Endothelial cell of umbilical vein (primary cell): ENCODE data around the gene ZBTB7A. TPM values are rescaled to one million over a fixed set of nuclear protein-coding genes. Genes with fewer than 3 reads are reported as not detected.

ENCODE experiments used
- BruUV-seq: library from RNA; stranded (reverse); fragments of 400-500 nt; replicated peaks from 2 replicates; lab custom pipeline; 2021; lab: Mats Ljungman, UMichigan
- CTCF ChIA-PET: fragments of 300-600, 350-600 bp; sonication (Branson Sonifier 250); formaldehyde crosslinking; loops from one replicate; lab custom pipeline; 2021; ENCODE audit warnings: antibody characterized with exemption, inconsistent platforms; lab: Charles Lee
- POLR2A ChIA-PET: fragments of 300-600, 350-600 bp; sonication (Branson Sonifier 250); formaldehyde crosslinking; loops from one replicate; lab custom pipeline; 2021; ENCODE audit warnings: antibody characterized with exemption, inconsistent platforms; lab: Charles Lee
- DNase-seq: peaks from one replicate; pipeline ENCODE4 v3.0.0-alpha.2; 2011; ENCODE audit warnings: low read depth, low spot score
- FAIRE-seq: peaks from 2 replicates; lab custom pipeline; 2011; peaks lifted over from hg19 to GRCh38; lab: Jason Lieb, UNC
- H2AFZ ChIP-seq: 2 replicates; pipeline ENCODE4 v1.6.0; 2012; ENCODE audit warnings: low read depth, low read length, control low read depth, inconsistent platforms
- H3K27ac ChIP-seq: 2 replicates; pipeline ENCODE4 v1.5.1; 2011; ENCODE audit warnings: low read depth, mild to moderate bottlenecking, control low read depth, low read length, moderate library complexity; ENCODE audit not compliant: insufficient read depth
- H3K27me3 ChIP-seq, 2 experiments: 2 replicates each; pipeline versions ENCODE4 v1.6.0 to v1.6.1; 2011; ENCODE audit warnings: low read length in 2 of 2, mixed read lengths in 1 of 2; ENCODE audit not compliant: control insufficient read depth in 2 of 2, insufficient read depth in 2 of 2
- H3K36me3 ChIP-seq, 2 experiments: 2 replicates in 1 of 2; 3 replicates in 1 of 2; pipeline ENCODE4 v1.5.1; 2011; ENCODE audit warnings: low read length in 2 of 2, mild to moderate bottlenecking in 1 of 2, moderate library complexity in 1 of 2; ENCODE audit not compliant: control insufficient read depth in 2 of 2, insufficient read depth in 2 of 2; ENCODE audit errors: extremely low read depth in 1 of 2
- H3K4me1 ChIP-seq: 3 replicates; pipeline ENCODE4 v1.5.1; 2011; ENCODE audit warnings: mild to moderate bottlenecking, low read length; ENCODE audit not compliant: control insufficient read depth, insufficient read depth; ENCODE audit errors: extremely low read depth
- H3K4me2 ChIP-seq: 2 replicates; pipeline ENCODE4 v1.6.1; 2011; ENCODE audit warnings: low read length, control low read depth, mixed read lengths; ENCODE audit not compliant: insufficient read depth
- H3K4me3 ChIP-seq, 3 experiments: fragments of 200-600 bp in 1 of 3; sonication (generic), shearing (Covaris generic) in 1 of 3; replicated peaks in 1 of 3; 2 replicates each; pipeline ENCODE4 v1.5.1; 2011 to 2016; ENCODE audit warnings: control low read depth in 3 of 3, low read length in 3 of 3, mild to moderate bottlenecking in 2 of 3, inconsistent platforms in 1 of 3, low read depth in 1 of 3, moderate library complexity in 1 of 3; ENCODE audit not compliant: insufficient read depth in 1 of 3
- H3K79me2 ChIP-seq: 2 replicates; pipeline ENCODE4 v1.6.0; 2012; ENCODE audit warnings: low read length, inconsistent platforms; ENCODE audit not compliant: control insufficient read depth, insufficient read depth
- H3K9ac ChIP-seq: replicated peaks from 2 replicates; pipeline ENCODE3; 2011; ENCODE audit warnings: low read length, control low read depth; ENCODE audit not compliant: insufficient read depth; ENCODE audit errors: extremely low read depth
- H3K9me1 ChIP-seq: replicated peaks from 3 replicates; pipeline ENCODE4 v1.6.0; 2011; ENCODE audit warnings: mild to moderate bottlenecking, low read length; ENCODE audit not compliant: control insufficient read depth, insufficient read depth; ENCODE audit errors: extremely low read depth
- H3K9me3 ChIP-seq: replicated peaks from 2 replicates; pipeline ENCODE4 v1.5.1; 2012; ENCODE audit warnings: low read length, inconsistent platforms; ENCODE audit not compliant: control insufficient read depth, insufficient read depth
- H4K20me1 ChIP-seq: replicated peaks from 2 replicates; pipeline ENCODE3; 2011; ENCODE audit warnings: mild to moderate bottlenecking, low read length; ENCODE audit not compliant: control insufficient read depth, insufficient read depth; ENCODE audit errors: extremely low read depth
- EZH2 ChIP-seq: IDR thresholded peaks from 2 replicates; pipeline ENCODE4 v1.6.1; 2012; ENCODE audit warnings: borderline replicate concordance, low read depth, mild to moderate bottlenecking, moderate library complexity, low read length, inconsistent platforms; ENCODE audit not compliant: severe bottlenecking
- FOS ChIP-seq: IDR thresholded peaks from 2 replicates; pipeline ENCODE4 v1.6.1; 2011; ENCODE audit warnings: mild to moderate bottlenecking, low read length, moderate library complexity, borderline replicate concordance; ENCODE audit not compliant: insufficient read depth
- GATA2 ChIP-seq: IDR thresholded peaks from 2 replicates; pipeline ENCODE4 v1.7.0; 2011; ENCODE audit warnings: low read depth, mild to moderate bottlenecking, moderate library complexity, mixed read lengths, low read length; ENCODE audit not compliant: insufficient read length, insufficient read depth
- JUN ChIP-seq: IDR thresholded peaks from 2 replicates; pipeline ENCODE4 v1.6.1; 2011; ENCODE audit warnings: borderline replicate concordance, low read depth; ENCODE audit not compliant: insufficient read length, insufficient read depth
- MYC ChIP-seq: IDR thresholded peaks from one replicate; pipeline ENCODE4 v1.6.1; 2011; ENCODE audit warnings: mild to moderate bottlenecking, low read depth, low read length
- POLR2A ChIP-seq: IDR thresholded peaks from 2 replicates; pipeline ENCODE4 v1.6.1; 2012; ENCODE audit warnings: low read depth, mild to moderate bottlenecking, control low read depth, low read length
- POLR2AphosphoS5 ChIP-seq: IDR thresholded peaks from 2 replicates; pipeline ENCODE4 v1.6.1; 2012; ENCODE audit warnings: low read depth, mild to moderate bottlenecking, control low read depth, low read length, moderate library complexity; ENCODE audit not compliant: insufficient read depth
- dilution Hi-C: fragments of 300-500 bp; cut with MboI; formaldehyde crosslinking; loops from one replicate; pipeline ENCODE4 v1.15.0; 2019; ENCODE audit warnings: low sequenced_read_pairs; ENCODE audit not compliant: extremely low pct_ligation_motif_present
- intact Hi-C: fragments of 100-400 bp; cut with micrococcal nuclease; formaldehyde crosslinking; loops from one replicate; pipeline ENCODE4 v1.10.0; 2022
- polyA plus RNA-seq, 4 experiments: library from polyadenylated mRNA; depleted of rRNA in 3 of 4; stranded (reverse) in 3 of 4; unstranded in 1 of 4; fragments of >200 nt; gene quantifications; 2 replicates each; pipeline versions ENCODE4 v1.2.1 to v1.2.3, GENCODE V29; 2011 to 2012; ENCODE audit warnings: missing spikeins in 1 of 4
- total RNA-seq: library from RNA; stranded (reverse); gene quantifications from 2 replicates; pipeline ENCODE4 v1.2.3, GENCODE V29; 2021
- TF ChIP-seq, protein P1 (sequence below), 2 donors: IDR thresholded peaks; 1 replicate in 1 of 2; 2 replicates in 1 of 2; pipeline ENCODE4 v1.5.1; 2011; ENCODE audit warnings: low read length in 2 of 2, mild to moderate bottlenecking in 2 of 2, moderate library complexity in 2 of 2, control low read depth in 1 of 2, inconsistent platforms in 1 of 2, low read depth in 1 of 2; ENCODE audit not compliant: insufficient read depth in 1 of 2; ENCODE audit errors: extremely low read depth in 1 of 2
- TF ChIP-seq, protein P2 (sequence below): IDR thresholded peaks from 2 replicates; pipeline ENCODE4 v1.6.1; 2011; ENCODE audit not compliant: insufficient read depth, insufficient read length

Gene ZBTB7A
- total and polyA plus RNA-seq, 2 donors (not counting 3 experiments of a cell fraction or from before 2014, with no cell fraction given): 8.2 to 29.0 TPM

DNA sequence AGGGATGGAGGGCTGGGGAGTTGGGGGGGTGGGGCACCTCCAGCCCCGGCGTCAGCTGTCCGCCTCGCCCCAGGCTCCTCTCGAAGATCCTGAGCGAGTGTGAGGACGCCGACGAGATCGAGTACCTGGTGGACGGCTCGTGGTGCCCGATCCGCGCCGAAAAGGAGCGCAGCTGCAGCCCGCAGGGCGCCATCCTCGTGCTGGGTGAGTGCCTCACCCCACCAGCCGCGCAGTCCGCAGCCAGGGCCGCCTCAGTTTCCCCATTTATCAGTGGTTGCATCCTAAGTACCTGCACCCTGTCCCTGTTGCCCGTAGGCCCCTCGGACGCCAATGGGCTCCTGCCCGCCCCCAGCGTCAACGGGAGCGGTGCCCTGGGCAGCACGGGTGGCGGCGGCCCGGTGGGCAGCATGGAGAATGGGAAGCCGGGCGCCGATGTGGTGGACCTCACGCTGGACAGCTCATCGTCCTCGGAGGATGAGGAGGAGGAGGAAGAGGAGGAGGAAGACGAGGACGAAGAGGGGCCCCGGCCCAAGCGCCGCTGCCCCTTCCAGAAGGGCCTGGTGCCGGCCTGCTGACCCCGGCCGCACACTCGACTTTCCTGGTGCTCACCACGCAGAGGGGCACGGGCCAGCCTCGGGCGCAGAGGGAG is 29.3 kb downstream of the ZBTB7A start:
- BruUV-seq: no TSS peak
- Histone ChIP-seq H3K4me3 (no peak overlapping the region), H3K27ac (no peak overlapping the region), H3K4me2 (no peak overlapping the region), H4K20me1 (no peaks in the 10 kb centered on the region), H3K4me1 (no peaks in the 10 kb centered on the region), H3K79me2 (no peaks in the 10 kb centered on the region), H3K9me1 (no peaks in the 10 kb centered on the region), H3K9me3 (no peaks in the 10 kb centered on the region), H3K36me3 (peaks cover 4 to 28% of the 10 kb centered on the region in 2 experiments), H3K9ac (no peak overlapping the region), H2AFZ (no peak overlapping the region), H3K27me3 (no peaks in the 10 kb centered on the region)
- FAIRE-seq (no peak), DNase-seq (no peak)
- ChIA-PET POLR2A (no interaction called here), CTCF (no interaction called here)
- intact Hi-C loops: no loop called here
- dilution Hi-C loops: no loop called here
- TF ChIP-seq EZH2 (no peak), GATA2 (no peak), FOS (no peak), POLR2A (no peak), POLR2AphosphoS5 (peak; percentile 16), JUN (no peak), MYC (no peak)
- TF ChIP-seq, protein P1, sequence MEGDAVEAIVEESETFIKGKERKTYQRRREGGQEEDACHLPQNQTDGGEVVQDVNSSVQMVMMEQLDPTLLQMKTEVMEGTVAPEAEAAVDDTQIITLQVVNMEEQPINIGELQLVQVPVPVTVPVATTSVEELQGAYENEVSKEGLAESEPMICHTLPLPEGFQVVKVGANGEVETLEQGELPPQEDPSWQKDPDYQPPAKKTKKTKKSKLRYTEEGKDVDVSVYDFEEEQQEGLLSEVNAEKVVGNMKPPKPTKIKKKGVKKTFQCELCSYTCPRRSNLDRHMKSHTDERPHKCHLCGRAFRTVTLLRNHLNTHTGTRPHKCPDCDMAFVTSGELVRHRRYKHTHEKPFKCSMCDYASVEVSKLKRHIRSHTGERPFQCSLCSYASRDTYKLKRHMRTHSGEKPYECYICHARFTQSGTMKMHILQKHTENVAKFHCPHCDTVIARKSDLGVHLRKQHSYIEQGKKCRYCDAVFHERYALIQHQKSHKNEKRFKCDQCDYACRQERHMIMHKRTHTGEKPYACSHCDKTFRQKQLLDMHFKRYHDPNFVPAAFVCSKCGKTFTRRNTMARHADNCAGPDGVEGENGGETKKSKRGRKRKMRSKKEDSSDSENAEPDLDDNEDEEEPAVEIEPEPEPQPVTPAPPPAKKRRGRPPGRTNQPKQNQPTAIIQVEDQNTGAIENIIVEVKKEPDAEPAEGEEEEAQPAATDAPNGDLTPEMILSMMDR (IDR thresholded peaks at IDR 0.05; ENCODE audit: extremely low read depth in 1 of 2, insufficient read depth in 1 of 2, low read depth in 1 of 2, low read length in 2 of 2): no peak
- TF ChIP-seq, protein P2, sequence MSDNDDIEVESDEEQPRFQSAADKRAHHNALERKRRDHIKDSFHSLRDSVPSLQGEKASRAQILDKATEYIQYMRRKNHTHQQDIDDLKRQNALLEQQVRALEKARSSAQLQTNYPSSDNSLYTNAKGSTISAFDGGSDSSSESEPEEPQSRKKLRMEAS: no peak
